Dermis microvascular lymphatic vessel endothelial cell (primary cell): ENCODE results near the gene NEK6. TPM values are rescaled to one million over a fixed set of nuclear protein-coding genes. Genes with fewer than 3 reads are reported as not detected.

Experiments used
- DNase-seq, 2 donors: peaks; one replicate each; pipeline versions ENCODE4 v3.0.0 to v3.0.0-alpha.2; 2010; ENCODE audit warnings: low read depth in 2 of 2
- total RNA-seq: library from RNA; depleted of rRNA; stranded (reverse); fragments of >200 nt; gene quantifications from 2 replicates; pipeline ENCODE4 v1.2.1, GENCODE V29; 2014

The NEK6 gene
- total RNA-seq, 1 donor from 2014 or later = 10.8 TPM

DNA sequence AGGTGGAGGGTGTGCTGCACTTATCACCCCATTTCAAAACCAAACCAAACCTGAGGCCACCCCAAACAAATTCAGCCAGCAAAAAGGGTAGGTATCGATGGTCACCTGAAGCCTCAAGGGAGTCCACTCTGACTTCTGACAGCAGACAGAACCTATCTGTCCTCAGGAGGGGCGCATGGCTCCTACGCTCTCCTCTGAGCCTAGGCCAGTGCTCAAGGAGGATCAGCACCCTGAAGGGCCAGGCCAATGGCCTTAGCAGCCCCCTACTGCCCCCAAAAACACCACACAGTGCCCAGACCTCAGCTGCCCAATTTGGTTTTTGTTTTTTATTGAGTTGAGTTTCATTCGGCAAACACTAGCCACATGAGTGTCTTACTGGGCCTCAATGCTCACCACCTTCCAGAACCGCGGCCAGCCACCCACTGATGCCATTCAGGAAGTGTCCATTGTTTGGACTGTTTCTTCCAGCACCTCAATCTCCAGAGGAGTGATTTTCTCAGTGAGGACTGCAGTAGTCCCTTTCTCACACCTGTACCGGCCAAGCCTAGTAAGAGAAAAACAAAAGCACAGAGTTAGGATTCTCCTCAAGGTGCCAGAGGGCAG, 95.5 kb downstream of the NEK6 start:
- DNase-seq = no peak

DNA sequence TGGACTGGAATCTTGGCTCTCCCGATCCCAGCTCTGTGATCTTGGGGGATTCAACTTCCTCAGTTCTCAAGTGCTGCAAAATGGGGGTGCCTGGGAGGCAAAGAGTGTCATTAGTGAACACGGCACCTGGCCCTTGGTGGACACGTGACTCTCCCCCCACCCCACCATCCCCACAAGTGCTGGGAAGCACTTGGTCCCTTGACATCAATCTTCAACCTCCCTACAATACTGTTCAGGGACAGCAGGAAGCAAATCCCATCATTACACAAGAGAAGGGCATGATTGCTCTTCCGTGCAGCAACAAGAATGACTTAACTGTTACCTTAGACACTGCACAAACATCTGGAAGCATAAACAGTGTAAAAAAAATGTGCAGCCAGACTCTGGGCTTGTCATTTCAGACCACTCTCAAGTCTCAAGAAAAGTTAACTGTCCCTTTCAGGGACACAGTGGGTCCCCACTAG, 96.1 kb downstream of the NEK6 start:
- no peak for DNase-seq

DNA sequence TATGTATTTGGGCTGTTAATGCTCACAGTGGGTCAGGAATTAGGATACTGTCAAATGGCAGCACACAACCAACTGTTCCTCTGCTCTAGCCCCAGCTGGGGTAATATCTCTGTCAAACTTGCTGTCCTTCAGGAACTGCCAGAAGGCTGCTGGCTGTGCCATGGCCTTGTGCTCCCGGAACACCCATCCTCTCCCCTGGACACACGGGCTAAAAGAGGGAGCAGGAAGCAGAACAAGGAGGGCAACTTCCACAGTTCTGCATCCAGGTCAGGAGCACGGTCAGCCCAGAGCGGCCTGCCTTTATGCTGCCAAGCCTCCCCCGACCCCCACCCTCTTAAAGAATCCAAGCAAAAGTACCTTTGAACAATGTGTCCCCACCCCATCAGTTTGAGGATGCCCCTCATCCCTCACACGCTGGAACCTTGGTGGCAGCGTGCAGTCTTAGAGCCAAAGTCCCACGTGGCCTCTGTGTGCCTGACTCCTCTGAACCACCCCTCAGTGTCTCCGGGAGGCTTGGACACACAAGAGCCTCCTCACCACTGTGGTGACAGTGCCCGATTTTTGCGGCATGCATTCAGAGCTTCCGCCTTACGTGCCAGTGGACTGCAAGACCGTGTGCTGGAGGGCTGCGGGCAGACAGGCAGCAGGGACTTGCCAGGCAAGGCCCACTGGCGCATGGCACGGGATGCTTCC, 96.7 kb downstream of the NEK6 start:
- no peak for DNase-seq

DNA sequence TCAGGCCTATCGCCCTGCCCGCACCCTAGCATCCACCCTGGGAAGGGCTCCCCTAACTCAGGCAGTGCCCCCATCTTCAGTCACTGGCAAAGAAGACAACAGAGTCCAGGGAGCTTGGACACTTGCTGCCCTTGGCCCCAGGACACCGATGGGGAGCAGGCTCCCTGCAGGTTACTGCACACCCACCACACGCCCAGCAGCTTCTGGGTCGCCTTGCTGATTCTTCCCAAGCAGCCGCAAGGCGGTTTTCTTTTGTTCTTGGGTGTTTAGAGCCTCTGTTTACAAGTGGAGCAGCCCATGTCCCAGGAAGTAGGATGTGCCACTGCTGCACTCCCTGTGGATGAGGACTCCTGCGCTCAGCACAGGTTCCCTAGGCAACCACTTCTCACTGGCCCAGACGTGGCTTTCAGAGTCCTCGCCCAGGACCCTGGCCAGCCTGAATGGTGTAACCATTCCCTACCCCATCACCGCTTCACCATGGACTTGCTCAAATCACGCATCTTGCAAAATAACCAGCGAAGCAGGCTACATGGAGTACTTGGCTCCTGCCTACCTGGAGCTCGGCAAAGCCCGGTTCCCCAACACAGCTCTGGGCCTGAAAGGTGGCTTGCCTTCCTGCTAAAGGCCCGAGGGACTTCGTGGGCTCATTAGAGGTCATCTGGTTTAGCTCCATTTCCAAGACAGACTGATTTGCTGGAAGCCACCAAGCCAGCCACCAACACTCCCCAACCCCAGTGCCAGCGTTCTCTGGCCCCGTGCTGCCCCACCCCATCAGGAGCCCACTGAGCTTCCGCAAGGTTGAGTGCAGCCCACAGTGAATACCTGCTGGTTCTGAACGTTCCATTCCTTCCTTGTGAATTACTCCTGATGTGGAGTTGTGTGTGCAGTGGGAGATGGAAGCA, 97.5 kb downstream of the NEK6 start:
- no peak for DNase-seq

DNA sequence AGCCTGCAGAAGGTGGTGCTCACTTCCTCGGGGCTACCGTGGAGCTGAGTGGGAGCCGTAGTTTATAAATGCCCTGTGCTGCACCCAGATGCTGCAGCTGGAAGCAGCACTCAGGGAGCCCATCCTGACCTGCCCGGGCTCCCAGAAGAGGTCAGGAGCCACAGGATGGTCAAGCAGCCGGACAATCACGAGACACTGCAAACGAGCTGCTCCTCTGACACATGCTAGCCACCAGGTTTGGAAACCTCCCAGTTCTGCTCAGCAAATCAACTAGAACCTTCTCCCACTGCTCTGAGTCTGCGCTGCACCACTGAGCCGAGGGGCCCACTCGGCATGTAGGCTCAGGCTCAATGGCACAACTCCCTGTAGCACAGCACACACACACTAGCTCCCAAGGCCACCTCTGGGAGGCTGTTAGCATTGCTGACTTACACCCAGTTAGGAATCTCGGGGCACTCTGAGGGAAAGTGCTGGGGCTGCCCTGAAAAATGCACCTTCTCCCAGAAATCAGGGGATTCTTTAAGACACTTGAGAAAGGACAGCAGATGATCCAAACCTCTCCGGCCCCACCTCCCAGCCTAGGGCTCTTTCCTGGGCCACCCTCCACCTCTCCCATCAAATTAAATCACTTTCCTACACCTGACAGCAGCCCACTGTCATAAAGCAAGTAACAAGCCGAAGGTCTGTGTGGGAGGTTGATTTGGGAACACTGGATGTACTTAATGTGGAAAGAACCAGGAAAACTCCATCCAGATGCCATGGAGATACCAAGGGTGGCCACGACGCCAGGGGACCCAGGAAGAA, 98.4 kb downstream of the NEK6 start:
- no peak for DNase-seq

DNA sequence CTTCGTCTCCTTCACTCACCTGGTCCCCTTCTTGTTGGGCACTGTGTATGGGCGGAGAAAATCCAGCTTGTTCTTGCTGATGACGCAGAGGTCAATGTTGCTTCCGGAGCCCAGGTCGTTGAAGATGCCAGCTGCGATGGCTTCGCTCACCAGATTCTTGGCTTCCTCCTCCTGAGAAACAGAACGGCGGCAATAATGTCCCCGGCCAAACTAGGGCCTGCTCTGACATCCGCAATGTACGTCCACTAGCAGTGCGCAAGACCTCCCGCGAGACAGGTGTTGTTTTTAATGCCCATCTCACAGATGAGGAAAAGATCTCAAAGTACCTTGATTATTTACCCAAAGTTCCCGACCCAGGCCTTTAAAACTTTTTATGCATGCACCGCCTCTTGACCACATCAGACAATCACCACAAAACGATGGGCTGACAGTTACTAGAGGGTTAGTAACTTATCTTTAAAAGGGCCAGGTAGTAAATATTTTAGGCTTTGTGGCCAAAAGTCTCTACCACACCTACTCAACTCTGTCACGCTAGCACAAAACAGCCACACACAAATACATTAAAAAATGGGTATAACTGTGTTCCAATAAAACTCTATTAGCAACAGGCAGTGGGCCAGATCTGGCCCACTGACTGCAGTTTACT, 99.1 kb downstream of the NEK6 start:
- no peak for DNase-seq

DNA sequence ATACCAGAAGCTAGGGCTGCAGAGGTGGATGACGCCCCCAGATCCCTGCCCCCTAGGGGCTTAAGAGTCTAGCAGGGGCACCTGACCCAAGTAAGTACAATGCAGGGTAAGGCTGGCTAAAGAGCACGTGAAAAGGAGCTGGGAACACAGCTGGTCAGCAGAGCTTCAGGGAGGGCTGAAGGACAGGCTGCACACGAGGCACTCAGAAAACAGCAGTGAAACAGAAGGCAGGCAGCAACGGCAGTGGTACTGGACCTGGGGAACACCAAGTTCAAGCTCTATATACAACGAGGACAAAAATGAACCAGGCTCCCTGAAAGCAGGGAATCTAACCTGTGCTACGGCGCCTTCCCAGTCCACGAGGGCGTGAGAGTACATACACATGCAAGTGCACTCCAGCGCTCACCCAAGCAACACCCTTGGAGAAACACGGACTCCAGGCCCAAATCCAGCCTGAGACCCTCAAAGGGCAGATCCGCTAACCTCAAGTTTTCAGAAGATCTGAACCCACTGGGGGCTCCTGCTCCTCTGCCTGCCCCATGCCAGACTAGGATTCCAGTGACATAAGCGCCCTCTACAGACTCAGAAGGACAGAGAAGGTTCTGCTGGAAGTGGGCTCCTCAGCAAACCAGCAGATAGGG, 100.1 kb downstream of the NEK6 start:
- DNase-seq = no peak

DNA sequence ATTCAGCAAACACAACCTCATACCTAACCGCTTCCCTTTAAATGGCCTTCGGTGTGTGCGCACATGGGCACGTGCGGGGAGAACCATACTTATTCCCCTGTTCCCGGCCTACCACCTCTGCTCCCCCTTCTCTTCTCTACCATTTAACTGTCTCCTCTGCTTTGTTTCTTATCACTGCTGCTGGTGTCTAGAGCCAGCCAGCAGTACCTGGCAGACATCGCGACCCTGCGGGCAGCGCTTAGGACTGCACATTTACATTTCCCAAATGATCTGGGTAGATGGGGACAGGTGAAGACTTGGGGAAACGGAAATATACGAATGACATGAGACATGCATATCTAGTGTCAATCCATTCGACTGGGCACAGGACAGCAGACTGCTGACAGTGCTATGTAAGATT, 100.9 kb downstream of the NEK6 start:
- no peak for DNase-seq

DNA sequence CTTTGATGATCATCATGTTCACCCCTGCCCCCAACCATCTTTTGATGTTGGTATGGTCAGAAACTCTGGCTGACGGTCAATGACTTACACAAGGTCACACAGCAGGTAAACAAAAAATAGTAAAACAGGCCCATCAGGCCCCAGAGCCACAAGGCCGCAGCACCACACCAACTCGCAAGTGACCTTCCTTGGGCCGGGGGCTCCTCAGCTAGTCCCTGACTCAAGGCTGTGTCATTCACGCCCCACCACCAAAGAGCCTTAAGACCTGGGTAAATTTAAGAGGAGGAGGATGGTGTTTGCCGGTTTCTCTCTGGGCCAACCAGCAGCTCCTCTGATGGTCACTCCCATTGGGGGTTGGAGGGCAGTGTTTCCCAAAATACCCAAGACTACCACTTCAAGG, 101.7 kb downstream of the NEK6 start:
- no peak for DNase-seq

DNA sequence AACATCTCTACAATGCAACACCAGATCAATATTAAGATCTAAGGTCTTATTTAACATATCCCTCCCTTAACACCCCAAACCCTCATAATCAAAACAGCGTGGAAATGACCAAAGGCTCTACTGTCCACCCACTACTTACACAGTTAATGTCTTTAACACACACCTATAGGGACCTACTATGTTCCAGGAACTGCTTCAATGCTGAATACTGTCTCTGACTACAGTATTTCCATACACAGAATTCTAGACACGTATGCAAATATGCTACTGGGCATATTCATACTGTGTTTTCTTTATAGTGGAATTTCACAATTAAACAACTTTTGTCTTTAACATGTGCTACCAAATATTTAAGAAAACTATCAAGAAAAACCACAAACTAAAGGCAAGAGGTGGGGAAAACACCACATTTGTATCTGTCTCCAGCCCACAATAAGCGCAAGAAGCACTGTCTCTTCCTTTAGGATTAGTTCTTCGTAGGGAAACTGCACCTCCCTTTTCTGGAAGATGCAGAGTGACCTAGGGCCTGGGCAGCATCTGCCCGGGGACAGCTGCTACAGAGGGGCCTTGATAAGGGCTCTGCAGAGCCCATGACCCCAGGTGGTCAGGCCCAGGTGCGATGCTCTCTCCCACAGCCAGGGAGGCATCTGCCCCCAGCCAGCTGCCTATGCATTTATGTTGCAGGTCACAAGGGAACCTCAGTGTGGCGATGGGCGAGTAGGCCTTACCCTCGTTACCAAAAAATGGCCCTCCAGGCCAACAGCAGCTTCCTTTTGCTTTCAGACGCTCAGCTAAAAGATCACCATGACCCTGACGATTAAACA, 102.3 kb downstream of the NEK6 start:
- DNase-seq = no peak

DNA sequence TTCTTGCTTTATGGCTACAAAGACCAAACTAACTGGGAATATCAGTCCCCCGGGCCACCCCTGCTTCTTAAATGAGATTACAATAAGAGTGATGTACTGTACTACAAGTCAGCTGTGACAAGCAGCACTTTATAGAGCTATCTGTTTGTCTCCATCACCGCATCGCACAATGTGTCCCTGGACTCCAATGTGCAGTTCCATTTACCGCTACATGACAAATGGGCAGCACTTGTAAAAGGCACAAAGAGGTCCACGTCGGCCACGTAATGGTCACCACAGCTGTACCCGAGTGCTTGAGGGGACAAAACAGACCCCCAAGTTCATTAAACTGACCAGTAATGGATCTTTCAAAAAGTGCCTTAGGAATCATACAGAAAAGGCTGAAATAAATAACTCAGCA, 103.4 kb downstream of the NEK6 start:
- no peak for DNase-seq

DNA sequence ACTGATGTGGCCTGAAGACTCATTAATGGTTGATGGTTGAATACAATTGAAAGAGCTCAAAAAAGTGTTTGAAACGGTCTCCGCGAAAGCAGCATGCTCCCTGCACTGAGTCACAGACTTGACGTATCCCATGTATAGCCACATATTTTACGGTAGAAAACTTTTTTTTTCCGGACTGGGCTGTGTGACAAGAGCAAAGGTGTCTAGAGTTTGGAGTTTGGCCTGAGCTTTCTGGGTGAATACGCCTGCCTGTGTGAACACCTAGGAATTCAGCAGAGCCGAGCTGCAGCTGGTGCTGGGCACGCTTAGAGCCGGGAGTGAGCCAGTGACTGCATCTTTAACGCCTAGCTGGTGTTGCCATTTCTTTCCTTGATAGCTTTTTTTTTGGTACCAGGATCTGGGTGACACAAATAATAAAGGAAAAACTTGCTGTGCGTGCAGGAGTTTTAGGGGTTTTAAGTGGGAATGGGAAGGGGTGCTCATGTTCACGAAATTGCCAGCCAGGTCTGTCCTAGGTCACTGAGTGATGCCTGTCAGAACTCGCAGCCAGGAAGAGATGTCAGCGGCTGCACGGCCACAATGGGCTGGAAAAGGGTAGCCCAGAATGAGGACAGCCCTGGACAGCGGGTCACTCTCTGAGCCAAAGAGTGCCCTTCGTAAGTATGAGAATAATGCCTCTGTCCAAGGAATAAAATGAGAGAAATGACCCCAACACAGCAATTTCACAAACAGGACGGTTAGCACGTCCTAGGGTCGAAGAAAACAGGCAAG, 105.8 kb downstream of the NEK6 start:
- DNase-seq = no peak

DNA sequence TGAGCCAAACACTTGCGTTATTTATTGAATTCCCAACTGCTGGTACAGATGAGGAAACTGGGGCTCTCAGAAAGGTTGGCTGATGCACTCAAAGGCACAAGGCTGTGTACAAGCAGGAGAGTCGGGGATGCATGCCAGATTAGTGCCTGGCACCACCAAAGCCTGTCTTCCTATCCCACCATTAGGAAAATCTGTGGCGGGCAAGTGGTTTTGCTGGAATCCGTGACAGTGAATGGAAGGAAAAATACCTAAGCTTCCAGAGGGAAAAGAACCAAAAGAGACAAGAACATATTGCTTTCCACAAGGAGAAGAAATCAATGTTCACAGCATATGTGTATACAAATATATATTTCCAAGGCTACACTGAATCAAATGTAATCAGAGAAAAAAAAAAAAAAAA, 106.4 kb downstream of the NEK6 start:
- DNase-seq = no peak

DNA sequence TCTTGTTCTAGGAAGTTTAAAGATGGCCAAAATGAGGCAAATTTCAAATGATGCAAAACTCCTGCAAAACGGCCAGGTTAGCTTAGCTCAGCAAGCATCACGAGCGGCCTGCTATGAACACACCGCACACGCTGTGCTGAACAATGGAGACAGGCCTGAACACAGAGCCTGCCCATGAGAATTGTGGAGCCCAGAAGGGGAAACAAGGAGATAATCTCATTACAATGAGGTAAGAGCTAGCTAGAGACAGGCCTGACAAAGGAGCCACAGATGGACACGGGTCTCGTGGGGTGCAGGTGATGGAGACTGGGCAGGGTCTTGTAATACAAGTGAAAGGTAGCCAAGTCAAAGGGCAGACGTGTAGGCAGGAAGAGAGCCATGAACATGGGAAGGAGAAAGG, 107.3 kb downstream of the NEK6 start:
- no peak for DNase-seq

DNA sequence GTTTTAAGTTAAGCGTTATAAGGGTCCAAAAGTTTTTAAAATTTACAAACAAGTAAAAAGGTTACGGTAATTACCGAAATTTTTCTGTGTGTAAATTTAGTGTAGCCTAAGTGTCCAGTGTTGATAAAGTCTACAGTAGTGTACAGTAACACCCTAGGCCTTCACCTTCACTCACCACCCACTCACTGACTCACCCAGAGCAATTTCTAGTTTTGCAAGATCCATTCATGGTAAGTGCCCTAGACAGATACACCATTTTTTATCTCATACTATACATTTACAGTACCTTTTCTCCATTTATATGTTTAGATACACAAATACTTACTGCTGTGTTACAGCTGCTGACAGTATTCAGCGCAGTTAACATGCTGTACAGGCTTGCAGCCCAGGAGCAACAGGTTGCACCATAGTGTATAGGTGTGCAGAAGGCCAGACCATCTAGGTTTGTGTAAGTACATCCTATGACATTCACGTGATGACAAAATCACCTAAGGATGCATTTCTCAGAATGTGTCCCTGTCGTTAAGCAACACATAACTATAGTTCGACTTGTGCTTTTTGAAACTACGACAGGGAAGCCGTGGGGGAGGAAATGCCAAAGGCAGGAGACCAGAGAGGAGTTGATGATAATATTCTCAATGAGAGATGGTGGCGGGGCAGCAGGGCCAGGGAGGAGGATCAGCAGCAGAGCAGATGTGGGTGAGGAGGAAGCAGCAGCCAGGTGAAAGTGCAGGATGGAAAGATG, 108.9 kb downstream of the NEK6 start:
- DNase-seq = no peak

DNA sequence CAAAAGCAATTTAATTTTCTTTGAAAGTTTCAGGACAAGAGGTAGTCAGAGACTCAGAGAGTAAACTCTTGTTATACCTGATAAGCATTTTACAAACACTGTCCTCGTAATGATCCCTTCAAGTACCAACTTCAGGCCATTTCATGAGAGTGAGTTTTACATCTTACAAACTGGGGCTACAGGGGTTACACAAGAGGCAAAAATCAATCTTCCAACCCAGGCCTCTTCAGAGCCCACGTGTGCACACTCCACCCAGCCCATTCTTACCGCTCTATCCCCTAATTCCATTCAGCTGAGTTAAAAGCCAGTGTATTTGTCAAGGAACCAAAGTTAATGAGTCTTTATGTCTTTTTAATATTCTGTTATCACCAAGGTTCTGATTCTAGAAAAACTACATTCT, 110.9 kb downstream of the NEK6 start:
- no peak for DNase-seq

DNA sequence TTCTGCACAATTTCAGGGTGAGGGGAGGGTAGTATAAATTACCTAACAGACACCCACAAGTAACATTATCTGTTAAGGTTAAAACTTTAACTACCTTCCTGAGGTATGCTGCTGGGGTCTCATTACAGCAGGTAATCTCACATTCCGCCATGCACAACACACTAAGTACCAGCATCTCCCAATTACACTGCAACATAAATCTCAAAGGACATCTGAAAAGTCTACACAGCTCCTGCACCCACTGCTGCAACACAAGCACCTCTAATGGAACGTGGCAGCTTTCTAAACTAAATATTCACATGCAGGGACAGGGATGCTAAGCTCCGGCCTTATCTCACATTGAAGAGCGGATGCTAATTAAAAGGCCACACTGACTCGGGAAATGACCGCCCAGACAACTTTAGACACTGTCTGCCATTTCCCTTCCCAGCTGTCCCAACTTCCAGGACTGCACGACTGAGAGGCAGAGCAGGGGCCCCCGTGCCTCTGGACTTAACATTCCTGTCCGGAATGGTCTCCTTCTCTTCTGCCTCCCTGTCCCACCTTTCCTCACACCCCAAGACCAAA, 111.6 kb downstream of the NEK6 start:
- no peak for DNase-seq
